ENCODE data around the gene FHIT. TPM values are rescaled to one million over a fixed set of nuclear protein-coding genes. Genes with fewer than 3 reads are reported as not detected.

The FHIT gene
- total and polyA plus RNA-seq, 2 of the 4 experiments (the other 2 are of a cell fraction), result 0.07 TPM; not detected in 1

- no peak overlapping the region for H2AFZ ChIP-seq (replicated peaks; ENCODE audit: low read length, poor library complexity)
- H2AK5ac ChIP-seq (ENCODE audit: low read depth, low read length), result no peak overlapping the region
- no peak overlapping the region for H4K8ac ChIP-seq (ENCODE audit: low read depth in 2 of 2, low read length in 2 of 2)
- no peak for TF ChIP-seq SMC3 (IDR thresholded peaks at IDR 0.05; ENCODE audit: low read depth, low read length)
- no peak for TF ChIP-seq RCOR1 (IDR thresholded peaks at IDR 0.05; ENCODE audit: insufficient replicate concordance, low read length)
- TF ChIP-seq POLR2A (IDR thresholded peaks at IDR 0.05; ENCODE audit: low read depth, low read length), result no peak
- no peak for TF ChIP-seq MAZ (IDR thresholded peaks at IDR 0.05; ENCODE audit: borderline replicate concordance, low read depth, low read length)
- no peak for TF ChIP-seq CEBPB (IDR thresholded peaks at IDR 0.05; ENCODE audit: low read depth, low read length)
- TF ChIP-seq RFX5 (IDR thresholded peaks at IDR 0.05; ENCODE audit: low read depth, low read length), result no peak
- no peak for TF ChIP-seq FOS (IDR thresholded peaks at IDR 0.05; ENCODE audit: low read depth, low read length)
- TF ChIP-seq ELK1 (IDR thresholded peaks at IDR 0.05; ENCODE audit: borderline replicate concordance, low read depth, low read length), result no peak
- TF ChIP-seq BHLHE40 (IDR thresholded peaks at IDR 0.05; ENCODE audit: low read depth, low read length), result no peak
- TF ChIP-seq MAFK (IDR thresholded peaks at IDR 0.05; ENCODE audit: low read depth, low read length), result no peak
- no peak overlapping the region for H2AK9ac ChIP-seq (replicated peaks; ENCODE audit: low read depth, low read length, poor library complexity)
- no CpG with 5 or more reads among the region's 2 CpGs for WGBS, 2 experiments (ENCODE audit: extremely low coverage in 2 of 2, insufficient read length in 1 of 2)
- no peak overlapping the region for H2BK5ac ChIP-seq (ENCODE audit: low read depth, low read length, poor library complexity, severe bottlenecking)
- no peak overlapping the region for H3K4me3 ChIP-seq (ENCODE audit: insufficient read depth, low read depth, low read length)
- no peaks in the 10 kb centered on the region for H3K9me3 ChIP-seq (ENCODE audit: control insufficient read depth, insufficient read depth, low read length)
- H3K9ac ChIP-seq (ENCODE audit: low read depth, low read length), result no peak overlapping the region
- H3K56ac ChIP-seq (ENCODE audit: extremely low read depth, insufficient read depth, low read length), result no peak overlapping the region
- H3K14ac ChIP-seq (replicated peaks; ENCODE audit: low read depth, low read length), result no peak overlapping the region
- no peak overlapping the region for H4K5ac ChIP-seq (ENCODE audit: low read depth, low read length)
- no peak overlapping the region for H3K27ac ChIP-seq (ENCODE audit: insufficient read depth, low read length)
- no TSS peak for BruUV-seq (replicated peaks)
- no peaks in the 10 kb centered on the region for H4K20me1 ChIP-seq (ENCODE audit: insufficient read depth, low read length)
- in situ Hi-C loops (cut with MboI; ENCODE audit: low sequenced_read_pairs) (no loop called here), intact Hi-C loops (cut with micrococcal nuclease) (no loop called here), dilution Hi-C loops (cut with HindIII; ENCODE audit: low sequenced_read_pairs, unreplicated experiment) (no loop called here)
- H3K4me2 ChIP-seq (ENCODE audit: low read depth, low read length), result no peak overlapping the region
- H3K18ac ChIP-seq (ENCODE audit: low read depth, low read length), result no peak overlapping the region
- H3K36me3 ChIP-seq (ENCODE audit: control insufficient read depth, insufficient read depth, low read length), result no peaks in the 10 kb centered on the region
- H3K27me3 ChIP-seq (ENCODE audit: control insufficient read depth, insufficient read depth, low read length), result no peaks in the 10 kb centered on the region; the same call in 1 of the 2 replicates
- DNase-seq (no peak), ATAC-seq (ENCODE audit: low read depth) (no peak)
- no peak overlapping the region for H4K91ac ChIP-seq (ENCODE audit: insufficient read depth, low read depth, low read length)
- H2BK120ac ChIP-seq (ENCODE audit: low read depth, low read length), result no peak overlapping the region
- no peak overlapping the region for H3K4ac ChIP-seq (ENCODE audit: low read depth, low read length)
- H3K79me1 ChIP-seq (ENCODE audit: low read depth in 1 of 2, low read length in 2 of 2), result no peaks in the 10 kb centered on the region
- CTCF ChIA-PET, result no interaction called here
- no peak overlapping the region for H2BK20ac ChIP-seq (ENCODE audit: low read depth, low read length)
- POLR2A ChIA-PET (ENCODE audit: unreplicated experiment), result no interaction called here
- no peak overlapping the region for H2BK15ac ChIP-seq (ENCODE audit: low read depth, low read length)
- H3K9me1 ChIP-seq (ENCODE audit: insufficient read depth, low read length), result no peaks in the 10 kb centered on the region
- H3K4me1 ChIP-seq (ENCODE audit: control insufficient read depth, insufficient read depth, low read length), result no peaks in the 10 kb centered on the region
- no peak overlapping the region for H3K23ac ChIP-seq (ENCODE audit: low read depth, low read length)
These were observed 1.6 kb upstream of the FHIT start for GRCh38 chr3:61252836-61253235.
